Osteocyte (in vitro differentiated cells): ENCODE data around the gene ITGAD. TPM values are rescaled to one million over a fixed set of nuclear protein-coding genes. Genes with fewer than 3 reads are reported as not detected.

Source experiments
- DNase-seq: peaks from one replicate; pipeline ENCODE4 v3.0.0; 2021; ENCODE audit warnings: mixed read lengths; ENCODE audit not compliant: unreplicated experiment; ENCODE audit errors: extremely low spot score
- H3K27ac Mint-ChIP-seq: one replicate; pipeline ENCODE4 v1.8.0; 2021; ENCODE audit warnings: mild to moderate bottlenecking, mixed read lengths; ENCODE audit not compliant: unreplicated experiment
- H3K27me3 Mint-ChIP-seq: one replicate; pipeline ENCODE4 v1.8.0; 2021; ENCODE audit warnings: mixed read lengths; ENCODE audit not compliant: unreplicated experiment
- H3K36me3 Mint-ChIP-seq: one replicate; pipeline ENCODE4 v1.8.0; 2021; ENCODE audit warnings: mixed read lengths; ENCODE audit not compliant: unreplicated experiment
- H3K4me1 Mint-ChIP-seq: one replicate; pipeline ENCODE4 v1.8.0; 2021; ENCODE audit warnings: mixed read lengths; ENCODE audit not compliant: unreplicated experiment
- H3K4me3 Mint-ChIP-seq: one replicate; pipeline ENCODE4 v1.8.0; 2021; ENCODE audit warnings: mild to moderate bottlenecking, moderate library complexity, mixed read lengths; ENCODE audit not compliant: unreplicated experiment
- H3K9me3 Mint-ChIP-seq: one replicate; pipeline ENCODE4 v1.8.0; 2021; ENCODE audit warnings: mixed read lengths; ENCODE audit not compliant: unreplicated experiment
- total RNA-seq: library from RNA; stranded (reverse); gene quantifications from 2 replicates; pipeline ENCODE4 v1.2.1, GENCODE V29; 2021
- TF ChIP-seq, protein P1 (sequence below): fragments of 200-600 bp; sonication (generic); IDR thresholded peaks from 2 replicates; pipeline ENCODE4 v1.5.0; 2021; ENCODE audit warnings: antibody characterized with exemption, mild to moderate bottlenecking, moderate library complexity

ITGAD gene
- total RNA-seq, 1 donor from 2014 or later = not detected

DNA sequence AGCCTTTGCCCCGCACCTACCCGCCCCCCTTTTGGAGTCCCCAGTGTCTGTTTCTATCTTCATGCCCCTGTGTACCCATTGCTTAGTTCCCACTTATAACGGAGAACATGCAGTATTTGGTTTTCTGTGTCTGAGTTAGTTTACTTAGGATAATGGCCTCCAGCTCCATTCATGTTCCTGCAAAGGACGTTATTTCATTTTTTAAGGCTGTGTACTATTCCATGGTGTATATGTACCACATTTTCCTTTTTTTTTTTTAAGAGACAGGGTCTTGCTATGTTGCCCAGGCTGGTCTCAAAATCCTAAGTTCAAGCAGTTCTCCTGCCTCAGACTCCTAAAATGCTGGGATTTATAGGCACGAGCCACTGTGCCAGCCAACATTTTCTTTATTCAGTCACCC is 74.7 kb downstream of the ITGAD start:
- no peak overlapping the region for H3K27ac Mint-ChIP-seq

DNA sequence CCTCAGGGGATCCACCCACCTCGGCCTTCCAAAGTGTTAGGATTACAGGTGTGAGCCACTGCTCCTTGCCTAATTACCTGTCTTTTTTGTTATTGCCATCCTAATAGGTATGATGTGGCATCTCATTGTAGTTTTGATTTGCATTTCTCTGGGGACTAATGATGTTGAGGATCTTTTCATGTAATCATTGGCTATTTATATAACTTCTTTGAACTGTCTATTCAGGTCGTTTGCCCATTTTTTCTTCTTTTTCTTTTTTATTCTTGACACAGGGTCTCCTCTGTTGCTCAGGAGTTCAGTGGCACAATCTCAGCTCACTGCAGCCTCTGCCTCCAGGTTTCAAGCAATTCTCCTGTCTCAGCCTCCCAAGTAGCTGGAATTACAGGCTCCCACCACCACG is 77.5 kb downstream of the ITGAD start:
- H3K4me1 Mint-ChIP-seq = peaks cover 38% of the 10 kb centered on the region
- TF ChIP-seq, protein P1, sequence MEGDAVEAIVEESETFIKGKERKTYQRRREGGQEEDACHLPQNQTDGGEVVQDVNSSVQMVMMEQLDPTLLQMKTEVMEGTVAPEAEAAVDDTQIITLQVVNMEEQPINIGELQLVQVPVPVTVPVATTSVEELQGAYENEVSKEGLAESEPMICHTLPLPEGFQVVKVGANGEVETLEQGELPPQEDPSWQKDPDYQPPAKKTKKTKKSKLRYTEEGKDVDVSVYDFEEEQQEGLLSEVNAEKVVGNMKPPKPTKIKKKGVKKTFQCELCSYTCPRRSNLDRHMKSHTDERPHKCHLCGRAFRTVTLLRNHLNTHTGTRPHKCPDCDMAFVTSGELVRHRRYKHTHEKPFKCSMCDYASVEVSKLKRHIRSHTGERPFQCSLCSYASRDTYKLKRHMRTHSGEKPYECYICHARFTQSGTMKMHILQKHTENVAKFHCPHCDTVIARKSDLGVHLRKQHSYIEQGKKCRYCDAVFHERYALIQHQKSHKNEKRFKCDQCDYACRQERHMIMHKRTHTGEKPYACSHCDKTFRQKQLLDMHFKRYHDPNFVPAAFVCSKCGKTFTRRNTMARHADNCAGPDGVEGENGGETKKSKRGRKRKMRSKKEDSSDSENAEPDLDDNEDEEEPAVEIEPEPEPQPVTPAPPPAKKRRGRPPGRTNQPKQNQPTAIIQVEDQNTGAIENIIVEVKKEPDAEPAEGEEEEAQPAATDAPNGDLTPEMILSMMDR = no peak
- H3K27ac Mint-ChIP-seq = peak overlapping the region; percentile 96
- DNase-seq = no peak
- H3K36me3 Mint-ChIP-seq = peaks cover 16% of the 10 kb centered on the region
- no peaks in the 10 kb centered on the region for H3K27me3 Mint-ChIP-seq
- H3K9me3 Mint-ChIP-seq = no peaks in the 10 kb centered on the region
- H3K4me3 Mint-ChIP-seq = no peak overlapping the region

More for the DNA sequence above, 74.7 kb downstream of the ITGAD start:
- DNase-seq = no peak
- TF ChIP-seq, protein P1 = no peak
- Mint-ChIP-seq H3K27me3 (no peaks in the 10 kb centered on the region), H3K4me1 (peaks cover 26% of the 10 kb centered on the region), H3K9me3 (no peaks in the 10 kb centered on the region), H3K4me3 (no peak overlapping the region), H3K36me3 (peaks cover 21% of the 10 kb centered on the region)

DNA sequence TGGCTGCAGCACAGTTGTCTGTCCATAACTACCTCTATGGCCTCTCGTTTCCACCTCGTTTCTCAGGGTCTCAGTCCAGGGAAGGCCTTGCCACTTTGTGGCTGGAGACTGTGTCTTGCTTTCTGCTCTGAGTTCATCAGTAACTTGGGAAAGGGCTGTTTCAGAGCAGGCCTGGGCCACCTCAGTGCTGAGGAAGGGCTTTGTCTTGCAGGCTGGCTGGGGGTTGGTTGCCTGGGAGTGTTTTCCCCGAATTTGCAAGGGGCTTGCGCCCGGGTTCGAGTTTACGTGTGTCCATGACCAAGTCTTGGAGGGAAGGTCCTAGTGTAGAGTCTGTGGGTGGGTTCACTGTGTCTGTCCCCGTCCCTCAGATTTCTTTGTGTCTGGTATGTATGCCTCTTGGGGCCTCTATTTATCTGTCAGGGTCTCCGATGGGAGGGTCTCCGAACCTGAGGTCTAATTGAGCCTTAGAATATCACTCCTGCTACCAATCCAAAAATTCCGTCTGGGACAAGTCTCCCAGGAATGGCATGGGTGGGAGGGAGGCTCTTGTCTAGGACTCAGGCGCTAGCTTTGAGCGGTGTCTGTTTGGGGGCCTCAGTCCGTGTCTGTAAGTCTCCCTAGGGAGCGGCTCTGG is 78.2 kb downstream of the ITGAD start:
- TF ChIP-seq, protein P1 = no peak
- peaks cover 40% of the 10 kb centered on the region for H3K4me1 Mint-ChIP-seq
- no peaks in the 10 kb centered on the region for H3K27me3 Mint-ChIP-seq
- DNase-seq = no peak
- peaks cover 19% of the 10 kb centered on the region for H3K36me3 Mint-ChIP-seq
- no peaks in the 10 kb centered on the region for H3K9me3 Mint-ChIP-seq
- peak overlapping the region; percentile 89 for H3K4me3 Mint-ChIP-seq
- H3K27ac Mint-ChIP-seq = peak overlapping the region; percentile 96

DNA sequence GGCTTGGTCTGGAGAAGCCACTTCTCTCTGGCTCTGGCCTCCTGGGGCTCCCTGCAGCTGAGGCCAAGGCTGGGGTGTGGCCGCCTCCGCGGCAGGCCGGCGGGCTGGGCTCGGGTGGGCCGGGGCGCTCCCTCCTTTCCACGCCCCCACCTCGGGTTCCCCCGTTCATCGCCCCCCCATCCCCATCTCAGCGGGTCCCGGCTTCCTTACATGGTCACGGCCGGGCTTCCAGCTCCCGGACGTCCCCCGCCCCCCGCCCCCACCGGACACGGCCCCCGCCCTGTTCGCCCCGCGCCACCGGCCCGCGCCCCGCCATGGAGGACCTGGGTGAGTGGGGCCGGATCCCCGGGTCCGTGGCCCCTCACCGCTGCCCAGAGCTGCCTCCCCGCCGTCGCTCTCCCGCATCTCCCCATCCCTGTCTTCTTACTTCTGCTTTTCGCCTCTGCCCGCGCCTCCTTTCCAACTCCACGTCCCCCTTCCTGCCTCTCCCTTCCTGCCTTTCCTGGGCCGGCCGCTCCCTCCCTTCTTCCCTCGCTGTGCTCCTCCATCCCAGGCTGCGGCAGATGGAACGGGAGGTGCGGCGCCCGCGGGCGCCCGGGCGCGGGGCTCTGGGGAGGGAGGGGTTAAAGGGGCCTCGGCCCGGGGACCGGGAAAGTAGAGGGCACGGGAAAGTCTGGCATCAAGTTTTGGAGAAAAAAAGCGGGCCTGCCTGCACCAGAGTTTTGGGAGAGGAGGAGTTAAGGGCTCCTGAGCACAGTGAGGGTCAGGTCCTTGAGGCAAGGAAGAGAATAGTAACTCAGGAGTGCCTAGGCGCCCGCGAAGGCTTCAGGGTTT is 79.0 kb downstream of the ITGAD start, which contains the start of gene TGFB1I1:
Gene TGFB1I1 (plus strand): TSS at position 278 of the 834 bp plus-strand sequence. CDS start 37 bp downstream, at position 315.
- no peaks in the 10 kb centered on the region for H3K27me3 Mint-ChIP-seq
- H3K36me3 Mint-ChIP-seq = peaks cover 17% of the 10 kb centered on the region
- no peaks in the 10 kb centered on the region for H3K9me3 Mint-ChIP-seq
- DNase-seq = no peak
- TF ChIP-seq, protein P1 = no peak
- peaks cover 38% of the 10 kb centered on the region for H3K4me1 Mint-ChIP-seq
- peak within 1 kb of the TSS; percentile 89 for H3K4me3 Mint-ChIP-seq
- peak within 1 kb of the TSS; percentile 96 for H3K27ac Mint-ChIP-seq

DNA sequence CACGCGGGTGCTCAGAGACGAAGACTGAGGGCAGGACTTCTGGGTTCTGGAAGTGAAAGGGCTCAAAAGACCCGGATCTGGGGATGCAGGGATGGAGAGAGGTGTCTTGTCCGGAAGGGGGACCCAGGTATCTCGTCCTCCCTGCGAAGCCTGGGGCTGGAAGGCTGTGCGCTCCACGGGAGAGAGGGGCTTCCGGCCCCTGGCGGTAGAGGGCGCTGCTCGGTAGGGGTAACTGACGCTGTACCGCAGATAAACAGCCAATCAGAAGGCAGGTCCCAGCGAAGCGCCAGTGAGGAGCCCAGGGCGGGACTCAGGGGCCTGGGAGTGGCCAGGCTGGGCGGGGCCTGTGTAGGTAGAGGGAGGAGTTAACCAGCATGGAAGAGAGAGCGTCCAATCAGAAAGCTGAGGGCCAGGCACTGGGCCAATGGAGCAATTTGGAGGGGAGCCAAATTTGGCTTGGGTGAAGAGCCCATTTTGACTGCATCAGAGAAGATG is 79.6 kb downstream of the ITGAD start:
- peaks cover 35% of the 10 kb centered on the region for H3K4me1 Mint-ChIP-seq
- H3K27me3 Mint-ChIP-seq = no peaks in the 10 kb centered on the region
- H3K9me3 Mint-ChIP-seq = no peaks in the 10 kb centered on the region
- peaks cover 20% of the 10 kb centered on the region for H3K36me3 Mint-ChIP-seq
- H3K27ac Mint-ChIP-seq = peak overlapping the region; percentile 95
- TF ChIP-seq, protein P1 = peak; percentile 82
- DNase-seq = peak; percentile 94
- peak overlapping the region; percentile 89 for H3K4me3 Mint-ChIP-seq
